K562 (cell line): ENCODE data around the gene SLC26A2. TPM values are rescaled to one million over a fixed set of nuclear protein-coding genes. Genes with fewer than 3 reads are reported as not detected.

Source experiments
- ATAC-seq: fragments of 200-7000 bp; cut with Tn5 transposase; 3 replicates; pipeline ENCODE4 v1.9.1; 2020; ENCODE audit warnings: moderate library complexity
- BruUV-seq: library from RNA; stranded (reverse); fragments of 400-500 nt; replicated peaks from 2 replicates; lab custom pipeline; 2021; lab: Mats Ljungman, UMichigan
- CTCF ChIA-PET: fragments of 300-600 bp; formaldehyde crosslinking; extraction: SDS; loops from one replicate; lab custom pipeline; 2021; ENCODE audit warnings: low intra/inter-chr PET ratio; lab: Yijun Ruan, JAX
- POLR2A ChIA-PET: fragments of 300-600, 350-650 bp; sonication (Branson Sonifier 250); formaldehyde crosslinking; extraction: SDS; loops from one replicate; lab custom pipeline; 2021; ENCODE audit warnings: antibody characterized with exemption, inconsistent platforms; lab: Yijun Ruan, JAX
- DNase-seq, 4 experiments: peaks; one replicate each; pipeline versions ENCODE4 v3.0.0 to v3.0.0-alpha.2; 2011 to 2018; ENCODE audit warnings: low spot score in 3 of 4, mixed read lengths in 3 of 4; ENCODE audit errors: extremely low read depth in 1 of 4
- FAIRE-seq: peaks from 2 replicates; lab custom pipeline; 2011; peaks lifted over from hg19 to GRCh38; lab: Jason Lieb, UNC
- H2AFZ ChIP-seq: 2 replicates; pipeline ENCODE4 v1.6.0; 2011; ENCODE audit warnings: low read depth, low read length, control low read depth, inconsistent platforms
- H3K27ac ChIP-seq: fragments of 200-600 bp; 3 replicates; pipeline ENCODE4 v1.8.0; 2011; ENCODE audit warnings: low read depth, mild to moderate bottlenecking, control low read depth, inconsistent platforms, low read length, moderate library complexity, mixed read lengths; ENCODE audit errors: extremely low read depth
- H3K27me3 ChIP-seq, 2 experiments: fragments of 300-600 bp in 1 of 2; 2 replicates in 1 of 2; 3 replicates in 1 of 2; pipeline versions ENCODE4 v1.6.0 to v1.8.0; 2011; ENCODE audit warnings: inconsistent platforms in 2 of 2, low read length in 2 of 2, mild to moderate bottlenecking in 1 of 2, mixed read lengths in 1 of 2, moderate library complexity in 1 of 2; ENCODE audit not compliant: control insufficient read depth in 2 of 2, insufficient read depth in 2 of 2
- H3K36me3 ChIP-seq: fragments of 300-600 bp; 3 replicates; pipeline ENCODE4 v1.8.0; 2011; ENCODE audit warnings: mild to moderate bottlenecking, low read length, inconsistent platforms; ENCODE audit not compliant: control insufficient read depth, insufficient read depth
- H3K4me1 ChIP-seq, 2 experiments: fragments of 200-600 bp in 1 of 2; replicated peaks in 1 of 2; 2 replicates in 1 of 2; 3 replicates in 1 of 2; pipeline versions ENCODE4 v1.5.1 to v1.8.0; 2011; ENCODE audit warnings: inconsistent platforms in 2 of 2, low read length in 2 of 2, mild to moderate bottlenecking in 1 of 2, mixed read lengths in 1 of 2, moderate library complexity in 1 of 2; ENCODE audit not compliant: control insufficient read depth in 2 of 2, insufficient read depth in 2 of 2
- H3K4me2 ChIP-seq: 2 replicates; pipeline ENCODE4 v1.6.1; 2011; ENCODE audit warnings: low read length, control low read depth, inconsistent platforms, mixed read lengths; ENCODE audit not compliant: insufficient read depth
- H3K4me3 ChIP-seq: fragments of 200-600 bp; sonication (generic), shearing (Covaris generic); 2 replicates; pipeline ENCODE4 v1.5.1; 2016; ENCODE audit warnings: control low read depth, inconsistent platforms
- H3K79me2 ChIP-seq: fragments of 200-600 bp; 3 replicates; pipeline ENCODE4 v1.8.0; 2011; ENCODE audit warnings: low read length, inconsistent platforms; ENCODE audit not compliant: control insufficient read depth, insufficient read depth
- H3K9ac ChIP-seq, 2 experiments: 2 replicates each; pipeline versions ENCODE4 v1.6.0 to v1.6.1; 2011; ENCODE audit warnings: low read depth in 2 of 2, low read length in 2 of 2, control low read depth in 1 of 2, inconsistent platforms in 1 of 2, mild to moderate bottlenecking in 1 of 2, mixed read lengths in 1 of 2; ENCODE audit not compliant: insufficient read depth in 1 of 2
- H3K9me1 ChIP-seq: one replicate; pipeline ENCODE4 v1.6.0; 2011; ENCODE audit warnings: inconsistent platforms, mild to moderate bottlenecking, low read length, moderate library complexity; ENCODE audit not compliant: control insufficient read depth, insufficient read depth
- H3K9me3 ChIP-seq: replicated peaks from 2 replicates; pipeline ENCODE4 v1.5.1; 2011; ENCODE audit warnings: low read depth, low read length, inconsistent platforms; ENCODE audit not compliant: control insufficient read depth, insufficient read depth
- H4K20me1 ChIP-seq: replicated peaks from 2 replicates; pipeline ENCODE4 v1.6.1; 2011; ENCODE audit warnings: low read length, inconsistent platforms, mixed read lengths; ENCODE audit not compliant: control insufficient read depth, insufficient read depth
- PPARD ChIP-seq: fragments of 250-450 bp; sonication (Bioruptor Pico); IDR thresholded peaks from 2 replicates; pipeline ENCODE4 v1.8.0; 2022; ENCODE audit warnings: inconsistent platforms, mild to moderate bottlenecking, moderate library complexity
- RNF2 ChIP-seq: sonication (generic); IDR thresholded peaks from 2 replicates; pipeline ENCODE4 v1.6.1; 2016
- SPI1 ChIP-seq: IDR thresholded peaks from 2 replicates; pipeline ENCODE4 v1.6.1; 2011; ENCODE audit warnings: low read depth, low read length, control low read depth, borderline replicate concordance
- WGBS: fragments of 100-300 bp; shearing (Covaris generic); methylation state at CpG from one replicate; pipeline ENCODE4 v1.1.6; 2016; ENCODE audit warnings: low coverage, mixed read lengths; ENCODE audit not compliant: insufficient coverage; ENCODE audit errors: missing lambda C conversion rate; 5-methylcytosine and 5-hydroxymethylcytosine counted together
- in situ Hi-C: fragments of 300-500 bp; cut with MboI; formaldehyde crosslinking; loops from 4 replicates; pipeline ENCODE4 v1.15.0; 2018; ENCODE audit warnings: inconsistent platforms, mixed read lengths
- intact Hi-C: fragments of 100-400 bp; cut with micrococcal nuclease; formaldehyde crosslinking; loops from 2 replicates; pipeline ENCODE4 v1.14.2; 2022
- polyA plus RNA-seq, 8 experiments: library from polyadenylated mRNA; depleted of rRNA in 4 of 8; stranded (reverse) in 5 of 8; unstranded in 3 of 8; fragments of >200 nt; fragmentation: Nextera tagmentation in 2 of 8; fragmentation: Illumina TruSeq in 1 of 8; extraction: Ambion mirVana in 2 of 8; extraction: Trizol in 1 of 8; gene quantifications; 2 replicates each; pipeline versions ENCODE4 v1.2.1 to v1.2.3, GENCODE V29; 2011 to 2014; ENCODE audit warnings: inconsistent platforms in 1 of 8, missing spikeins in 1 of 8
- total RNA-seq, 7 experiments: library from RNA; depleted of rRNA in 6 of 7; stranded (reverse); fragments of >200 nt in 6 of 7; fragmentation: Illumina TruSeq in 2 of 7; extraction: Trizol in 2 of 7; gene quantifications; 2 replicates each; pipeline versions ENCODE4 v1.2.1 to v1.2.3, GENCODE V29; 2011 to 2021; ENCODE audit warnings: low replicate concordance in 1 of 7
- TF ChIP-seq, protein P1 (sequence below): fragments of 450-650 bp; IDR thresholded peaks from 2 replicates; pipeline ENCODE4 v1.6.1; 2016

SLC26A2 gene
- total and polyA plus RNA-seq, 9 of the 15 experiments (the other 6 are each of a cell fraction or from before 2014, with no cell fraction given): 1.1 to 6.3 (median 3.6) TPM

GRCh38 chr5:149916334-149917072 is 44.1 kb upstream of the SLC26A2 start:
- Histone ChIP-seq H3K9me3 (no peaks in the 10 kb centered on the region), H3K27ac (no peak overlapping the region), H2AFZ (0 out of 2 replicates have a peak overlapping the region, but pooled peaks have one; percentile 9), H4K20me1 (no peaks in the 10 kb centered on the region), H3K4me2 (no peak overlapping the region), H3K27me3 (no peaks in the 10 kb centered on the region), H3K9me1 (no peaks in the 10 kb centered on the region), H3K9ac (no peak overlapping the region), H3K36me3 (no peaks in the 10 kb centered on the region), H3K4me3 (no peak overlapping the region), H3K4me1 (peaks cover 3 to 31% of the 10 kb centered on the region in 2 experiments; a peak in 4 of 5 replicates), H3K79me2 (no peaks in the 10 kb centered on the region)
- no TSS peak for BruUV-seq
- in situ Hi-C loops: no loop called here
- ATAC-seq (no peak), FAIRE-seq (no peak), DNase-seq (no peak)
- CTCF ChIA-PET: no interaction called here
- POLR2A ChIA-PET: interaction anchor here (0.6 to 0.8 kb wide), 4 partner anchors 15 to 364 kb away, joined by 3 read pairs; no protein-coding TSS in a partner anchor
- TF ChIP-seq, protein P1, sequence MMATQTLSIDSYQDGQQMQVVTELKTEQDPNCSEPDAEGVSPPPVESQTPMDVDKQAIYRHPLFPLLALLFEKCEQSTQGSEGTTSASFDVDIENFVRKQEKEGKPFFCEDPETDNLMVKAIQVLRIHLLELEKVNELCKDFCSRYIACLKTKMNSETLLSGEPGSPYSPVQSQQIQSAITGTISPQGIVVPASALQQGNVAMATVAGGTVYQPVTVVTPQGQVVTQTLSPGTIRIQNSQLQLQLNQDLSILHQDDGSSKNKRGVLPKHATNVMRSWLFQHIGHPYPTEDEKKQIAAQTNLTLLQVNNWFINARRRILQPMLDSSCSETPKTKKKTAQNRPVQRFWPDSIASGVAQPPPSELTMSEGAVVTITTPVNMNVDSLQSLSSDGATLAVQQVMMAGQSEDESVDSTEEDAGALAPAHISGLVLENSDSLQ: no peak
- TF ChIP-seq SPI1 (0 out of 2 replicates have a peak, but pooled peaks have one; percentile 18), PPARD (no peak), RNF2 (no peak)
- intact Hi-C loops: no loop called here
- WGBS: 59% methylated on average over 7 of the region's 7 CpGs
